Measurements from ENCODE around the gene CTU1.

CTU1 gene

DNA sequence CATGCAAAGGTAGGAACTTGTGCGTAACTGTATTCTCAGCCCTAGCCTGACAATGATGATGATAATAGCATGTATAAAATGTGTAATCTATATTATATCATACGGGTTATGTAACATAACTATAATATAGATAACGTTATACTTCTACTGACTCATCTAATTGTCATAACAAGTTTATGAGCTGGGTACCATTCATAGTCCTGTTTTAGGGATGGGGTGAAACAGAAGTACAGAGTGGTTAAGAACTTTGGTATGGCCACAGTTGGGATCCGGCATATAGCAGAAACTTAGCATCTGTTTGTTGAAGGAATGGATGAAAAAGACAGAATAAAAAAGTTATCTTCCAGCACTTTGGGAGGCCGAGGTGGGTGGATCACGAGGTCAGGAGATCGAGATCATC, 5.2 kb downstream of the CTU1 start:
- no peak for DNase-seq

DNA sequence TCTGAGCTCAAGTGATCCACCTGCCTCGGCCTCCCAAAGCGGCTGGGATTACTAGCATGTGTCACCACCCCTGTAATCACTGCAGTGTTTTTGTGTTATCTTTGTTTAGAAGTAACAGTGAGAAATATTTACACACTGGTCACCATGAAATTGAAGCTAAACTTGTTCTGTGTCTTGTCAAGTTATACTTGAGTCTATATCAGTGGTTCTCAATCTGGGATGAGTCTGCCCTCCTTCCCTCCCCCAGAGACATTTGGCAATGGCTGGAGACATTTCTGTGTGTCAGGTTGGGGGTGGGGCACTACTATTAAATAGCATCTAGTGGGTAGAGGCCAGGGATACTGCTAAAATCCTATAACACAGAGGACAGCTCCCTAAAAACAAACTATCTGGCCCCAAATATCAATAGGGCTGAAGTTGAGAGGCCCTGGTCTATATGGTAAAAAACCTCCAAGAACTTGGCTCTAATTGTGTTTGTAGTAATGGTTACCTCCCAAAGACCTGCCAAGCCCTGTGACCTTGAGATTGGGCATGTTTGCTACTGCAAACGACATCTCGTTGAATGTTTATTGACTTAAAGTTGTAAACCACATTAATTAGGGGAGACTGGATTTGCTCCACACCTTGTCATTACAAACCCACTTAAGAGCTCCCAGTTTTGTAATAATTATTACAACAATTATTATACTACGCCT, 6.9 kb downstream of the CTU1 start:
- no peak for DNase-seq

DNA sequence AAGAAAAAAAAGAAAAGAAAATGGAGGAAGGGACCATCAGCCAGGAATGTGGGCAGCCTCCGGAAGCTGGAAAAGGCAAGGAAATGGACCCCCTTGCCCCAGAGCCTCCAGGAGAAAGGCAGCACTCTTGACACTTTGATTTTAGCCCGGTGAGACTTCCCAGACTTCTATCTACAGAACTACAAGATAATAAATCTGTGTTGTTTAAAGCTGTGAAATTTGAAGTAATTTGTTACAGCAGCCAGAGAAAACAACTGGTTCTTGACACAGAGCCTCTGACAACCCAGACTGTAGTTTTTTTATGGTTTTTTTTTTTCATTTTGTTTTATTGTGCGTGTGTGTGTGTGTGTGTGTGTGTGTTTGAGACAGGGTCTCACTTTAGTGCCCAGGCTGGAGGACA, 7.6 kb downstream of the CTU1 start:
- DNase-seq: no peak

DNA sequence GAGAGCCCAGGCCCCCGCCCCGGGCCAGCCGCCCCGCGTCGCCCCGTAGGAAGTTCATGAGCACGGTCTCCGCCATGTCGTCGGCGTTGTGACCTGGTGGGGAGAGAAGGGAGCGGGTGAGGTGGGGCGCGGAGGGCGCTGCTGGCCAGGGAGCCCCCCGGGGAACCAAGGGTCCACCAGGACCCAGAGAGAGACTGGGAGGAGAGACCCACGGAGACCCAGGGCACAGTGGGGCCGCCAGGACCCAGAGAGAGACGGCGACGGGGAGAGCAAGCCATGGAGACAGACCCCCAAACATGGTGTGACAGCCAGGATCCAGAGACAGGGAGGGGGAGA, 9.2 kb downstream of the CTU1 start:
- no peak for DNase-seq

DNA sequence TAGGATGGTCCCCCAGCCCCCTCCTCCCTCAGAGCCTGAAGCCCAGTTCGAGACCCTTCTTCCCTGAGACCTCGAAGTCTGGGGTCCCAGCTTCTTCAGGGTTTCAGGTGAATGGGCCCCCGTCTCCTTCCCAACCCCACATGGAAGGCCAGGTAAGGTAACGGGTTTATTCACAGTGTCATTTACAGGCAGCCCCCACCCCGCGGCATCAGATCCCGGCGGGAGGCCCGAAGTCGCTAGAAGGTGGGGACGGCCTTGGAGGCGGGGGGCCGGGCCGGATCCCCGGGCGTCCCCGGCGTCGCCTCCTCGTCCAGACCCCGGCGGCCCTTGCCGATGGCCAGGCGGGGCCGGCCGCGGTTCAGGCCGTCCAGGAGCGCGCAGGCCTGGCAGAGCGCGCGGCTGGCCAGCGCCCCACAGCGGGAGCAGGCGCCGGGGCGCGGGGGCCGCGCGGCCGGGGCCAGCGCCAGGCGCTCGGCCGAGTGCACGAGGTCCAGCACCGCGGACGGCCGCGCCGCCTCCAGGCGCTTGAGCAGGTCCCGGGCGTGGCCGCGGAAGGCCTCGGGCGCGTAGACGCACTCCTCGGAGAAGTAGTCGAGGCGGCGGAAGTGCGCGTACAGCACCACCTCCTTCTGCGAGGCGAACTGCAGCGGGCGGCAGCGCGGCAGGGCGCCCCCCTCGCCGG, 9.7 kb downstream of the CTU1 start:
- peak; percentile 18 for DNase-seq

DNA sequence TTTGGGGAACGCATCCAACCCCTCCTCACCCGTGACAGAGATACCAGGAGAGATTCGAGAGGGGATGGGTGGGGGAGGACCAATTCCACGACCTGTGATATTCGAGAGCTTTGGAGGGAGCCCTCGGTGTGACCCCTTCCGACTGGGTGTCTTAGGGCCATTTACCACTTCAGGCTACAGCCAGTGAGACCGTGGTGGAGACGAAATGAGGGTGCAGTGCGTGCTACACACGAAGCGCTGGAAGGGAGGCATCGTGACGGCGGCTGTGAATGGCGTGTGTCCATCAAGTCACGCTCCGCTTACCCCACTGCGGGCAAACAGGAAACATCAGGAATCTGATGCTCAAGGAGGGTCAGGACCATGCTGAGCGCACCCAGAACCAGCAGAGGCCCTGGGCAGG, 10.4 kb downstream of the CTU1 start:
- no peak for DNase-seq

DNA sequence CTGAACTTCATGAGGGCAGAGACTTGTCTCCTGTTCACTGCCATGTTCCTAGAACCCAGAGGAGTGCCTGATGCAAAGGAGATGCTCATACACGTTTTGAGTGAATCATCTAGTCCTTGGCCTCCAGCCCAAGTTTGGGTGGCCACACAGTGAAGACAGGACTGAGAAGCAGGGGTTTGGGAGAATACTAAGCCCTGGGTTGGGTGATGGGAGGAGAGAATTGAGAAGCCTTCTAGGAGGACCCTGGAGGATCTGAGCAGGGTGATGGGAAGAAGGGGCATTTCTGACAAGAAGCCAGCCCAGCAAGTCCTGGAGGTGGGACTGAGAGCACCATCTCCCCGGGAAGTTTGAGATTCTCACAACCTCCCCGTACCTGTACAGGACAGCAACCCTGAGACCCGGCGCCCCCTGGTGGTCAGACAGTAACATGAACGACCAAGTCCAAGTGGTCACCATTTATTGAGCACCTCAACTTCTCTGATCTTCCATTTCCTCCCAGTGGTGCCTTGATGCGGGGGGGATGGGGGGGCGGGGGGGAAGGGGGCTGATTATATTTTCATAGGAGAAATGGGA, 11.0 kb downstream of the CTU1 start:
- peak; percentile 72 for DNase-seq

DNA sequence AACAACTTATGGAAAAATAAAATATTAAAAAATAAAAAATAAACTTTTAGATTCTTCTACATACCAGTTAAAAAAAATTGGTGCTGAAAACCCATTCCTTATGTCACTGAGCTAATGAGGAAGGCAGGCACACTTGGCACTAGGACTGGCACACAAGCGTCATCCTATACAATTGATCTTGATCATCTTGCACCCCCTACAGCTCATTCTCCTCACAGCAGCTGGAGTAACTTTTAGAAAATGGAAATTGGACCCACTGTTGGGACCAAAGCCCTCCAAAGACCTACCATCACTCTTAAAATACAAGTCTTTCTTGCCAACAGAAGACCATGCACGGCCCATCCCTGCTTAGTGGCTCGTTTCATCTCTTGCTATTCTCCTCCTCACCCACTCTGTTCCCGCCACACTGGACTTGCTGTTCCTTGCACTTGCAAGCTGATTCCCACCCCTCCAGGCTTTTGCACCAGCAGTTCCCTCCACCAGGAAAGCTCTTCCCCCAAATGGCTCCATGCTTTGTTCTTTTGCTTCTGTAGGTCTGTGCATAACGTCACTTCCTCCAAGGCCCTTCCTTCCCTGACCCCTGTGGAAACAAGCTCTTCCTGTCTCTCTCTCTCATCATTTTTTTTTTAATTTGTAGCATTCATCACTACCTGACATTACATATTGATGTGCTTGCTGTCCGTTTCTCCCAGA, 11.6 kb downstream of the CTU1 start:
- no peak for DNase-seq

DNA sequence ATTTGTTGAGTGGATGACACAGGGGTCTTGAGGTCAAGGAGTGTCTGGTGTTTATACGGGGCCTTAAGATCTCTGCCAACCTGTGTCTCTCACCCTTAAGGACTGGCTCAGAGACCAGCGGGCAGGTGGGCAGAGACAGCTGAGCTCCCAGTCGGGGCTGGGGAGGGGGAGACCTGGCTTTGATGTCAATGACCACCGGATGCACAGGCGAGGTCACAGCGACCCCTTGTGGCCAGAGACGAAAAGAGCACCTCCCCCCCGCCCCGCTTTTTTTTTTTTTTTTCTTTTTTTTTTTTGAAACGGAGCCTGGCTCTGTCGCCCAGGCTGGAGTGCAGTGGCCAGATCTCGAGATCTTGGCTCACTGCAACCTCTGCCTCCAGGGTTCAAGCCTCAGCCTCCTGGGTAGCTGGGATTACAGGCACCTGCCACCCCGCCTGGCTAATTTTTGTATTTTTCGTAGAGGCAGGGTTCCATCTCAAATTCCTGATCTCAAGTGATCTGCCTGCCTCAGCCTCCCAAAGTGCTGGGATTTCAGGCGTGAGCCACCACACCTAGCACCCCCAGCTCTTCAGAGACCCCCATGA, 13.4 kb downstream of the CTU1 start:
- peak; percentile 25 for DNase-seq

DNA sequence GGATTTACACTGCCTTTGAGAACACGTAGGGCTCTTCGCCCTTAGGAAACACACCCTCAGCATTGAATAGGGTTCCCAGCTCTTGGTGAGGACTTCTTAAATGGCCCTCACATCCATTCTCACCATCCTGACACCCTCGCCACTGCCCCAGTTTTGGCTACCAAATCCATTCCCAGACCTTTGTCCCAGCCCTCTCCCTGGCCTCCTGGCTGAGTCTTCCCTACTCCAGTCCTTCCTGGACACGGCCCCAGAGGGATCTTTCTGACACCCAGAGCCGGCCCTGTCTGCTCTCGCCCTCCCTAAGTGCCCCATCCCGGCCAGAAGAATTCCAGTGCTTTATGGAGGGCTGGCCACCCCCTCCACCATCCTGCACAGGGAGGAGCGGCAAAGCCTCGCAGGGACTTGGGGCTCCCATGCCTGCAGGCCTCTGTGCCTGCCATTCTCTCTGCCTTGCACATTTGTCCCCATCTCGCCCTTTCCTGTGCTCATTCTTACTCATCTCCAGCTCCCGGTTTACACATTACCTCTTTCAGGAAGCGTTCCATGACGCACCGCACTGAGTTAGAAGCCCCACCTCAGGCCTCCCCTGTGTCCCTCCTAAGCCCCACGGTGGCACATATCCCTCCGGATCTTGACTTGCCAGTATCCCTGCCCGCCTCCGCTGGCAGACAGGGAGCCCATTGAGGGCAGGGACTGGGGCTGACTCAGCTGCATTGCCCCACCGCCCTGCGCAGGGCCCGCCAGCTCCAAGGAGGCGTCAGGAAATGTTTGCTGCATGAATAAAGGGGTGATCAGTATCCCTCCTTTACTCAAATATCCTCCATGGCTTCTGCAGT, 14.5 kb downstream of the CTU1 start:
- DNase-seq: no peak

DNA sequence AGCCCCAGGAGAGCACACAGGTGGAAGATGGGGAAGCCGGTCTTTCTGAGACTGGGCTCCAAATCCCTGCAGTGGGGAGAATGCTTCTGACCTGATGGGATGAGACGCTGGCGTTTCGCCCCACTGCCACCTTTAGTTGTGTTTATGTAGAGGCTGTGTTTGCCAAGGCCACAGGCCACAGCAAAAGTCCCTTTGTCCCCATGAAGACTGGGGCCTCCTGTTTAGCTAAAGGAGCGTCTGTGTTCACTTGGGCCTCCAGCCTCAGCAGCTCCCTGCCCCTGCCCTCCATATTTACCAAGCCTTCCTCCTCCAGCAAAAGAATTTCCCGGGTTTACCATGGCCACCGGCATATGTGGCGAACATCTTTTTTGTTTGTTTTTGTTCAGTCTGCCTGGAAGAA, 15.1 kb downstream of the CTU1 start:
- no peak for DNase-seq

DNA sequence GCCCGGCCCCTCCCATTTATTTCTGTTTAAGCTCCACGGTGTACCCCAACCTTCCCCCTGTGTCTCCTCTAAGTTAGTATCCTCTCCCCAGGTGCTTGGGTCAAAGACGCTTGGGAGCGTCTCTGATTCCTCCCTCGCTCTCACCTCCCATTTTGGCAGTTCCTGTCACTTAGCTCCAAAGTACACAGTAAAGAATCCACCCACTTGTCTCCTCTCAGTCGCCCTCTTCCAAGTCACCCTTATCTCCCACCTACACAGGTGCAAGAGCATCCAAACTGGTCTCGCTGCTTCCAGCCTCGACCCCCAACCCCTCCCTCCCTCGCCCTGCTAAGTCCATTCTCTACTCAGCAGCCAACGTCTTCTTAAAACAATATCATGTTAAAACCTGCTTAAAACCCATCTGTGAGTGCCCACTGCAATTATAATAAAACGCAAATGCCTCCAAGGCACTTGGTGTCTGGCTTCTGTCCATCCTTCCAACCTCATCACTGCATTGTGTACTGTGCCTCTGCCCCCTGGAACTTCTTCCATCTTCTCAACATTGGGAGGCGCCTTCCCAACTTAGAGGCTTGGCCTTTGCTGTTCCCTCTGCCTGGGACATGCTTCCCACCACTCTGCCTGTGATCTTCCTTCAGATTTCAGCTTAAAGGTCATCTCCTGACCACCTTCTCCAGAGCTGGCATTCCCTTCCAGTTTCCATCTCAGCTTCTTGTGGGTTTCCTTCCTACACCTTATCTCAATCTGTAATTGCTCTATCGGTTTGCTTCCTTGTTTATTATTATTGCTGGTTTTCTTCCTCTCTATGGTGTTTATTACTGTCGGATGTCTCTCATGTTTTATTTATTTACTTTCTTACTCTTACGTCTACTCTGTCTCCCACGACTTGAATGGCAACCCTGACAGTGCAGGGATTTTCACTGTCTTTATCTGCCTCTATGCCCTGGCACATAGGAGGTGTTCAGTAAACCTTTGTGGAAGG, 16.0 kb downstream of the CTU1 start:
- DNase-seq: no peak

DNA sequence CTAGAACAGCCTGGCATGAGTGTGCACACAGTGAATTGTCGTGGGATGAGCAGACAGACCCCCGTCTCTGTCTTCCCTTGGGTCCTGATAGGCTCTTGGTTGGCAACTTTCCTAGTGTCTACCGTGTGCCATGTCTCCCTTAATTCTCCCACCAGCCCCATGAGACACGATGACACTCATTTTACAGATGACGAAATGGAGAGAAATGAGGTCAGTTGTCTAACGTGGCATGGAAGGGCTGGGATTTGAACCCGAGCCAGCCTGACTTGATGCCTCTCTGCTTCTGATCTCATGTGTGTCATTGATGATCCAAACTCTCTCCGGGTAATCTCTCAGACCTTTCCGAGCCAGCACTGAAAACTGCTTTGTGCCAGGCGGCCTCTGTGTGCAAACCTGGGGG, 17.1 kb downstream of the CTU1 start:
- no peak for DNase-seq

DNA sequence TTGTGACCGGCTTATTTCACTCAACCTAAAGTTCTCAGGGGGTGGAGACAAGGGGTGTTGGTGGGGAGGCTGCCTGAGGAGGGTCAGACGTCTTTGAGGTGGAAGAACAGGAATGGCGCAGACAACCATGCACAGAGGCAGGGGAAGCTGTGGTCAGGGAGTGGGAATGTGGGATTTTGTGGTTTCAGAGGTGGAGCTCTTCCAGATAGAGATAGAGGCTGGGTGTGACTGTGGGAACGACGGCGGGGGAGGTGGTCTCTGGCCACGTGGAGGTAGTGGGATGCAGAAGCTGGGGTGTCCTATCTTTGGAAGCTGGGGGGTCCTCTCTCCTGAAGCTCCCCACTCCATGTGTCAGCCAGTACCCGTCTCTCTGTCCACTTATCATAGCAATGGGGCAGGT, 17.7 kb downstream of the CTU1 start:
- no peak for DNase-seq

DNA sequence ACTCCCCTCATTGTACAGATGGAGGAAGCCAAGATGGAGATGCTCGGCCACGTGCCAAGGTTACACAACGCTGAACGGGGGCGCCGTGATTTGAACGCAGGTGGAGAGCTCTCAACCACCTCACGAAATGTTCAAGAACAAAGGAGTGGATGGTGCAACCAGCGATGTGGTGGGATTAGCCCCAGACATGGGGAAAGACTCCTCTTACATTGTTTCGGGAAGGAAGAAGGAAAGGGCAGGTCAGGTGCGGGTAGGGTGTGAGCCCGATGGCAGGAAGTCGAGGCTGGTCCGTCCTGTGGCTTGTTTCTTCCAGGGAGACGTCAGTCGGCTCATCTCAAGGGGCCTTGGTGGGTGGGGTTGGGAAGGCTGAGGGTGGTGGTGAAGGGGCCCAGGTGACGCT, 18.4 kb downstream of the CTU1 start:
- no peak for DNase-seq

DNA sequence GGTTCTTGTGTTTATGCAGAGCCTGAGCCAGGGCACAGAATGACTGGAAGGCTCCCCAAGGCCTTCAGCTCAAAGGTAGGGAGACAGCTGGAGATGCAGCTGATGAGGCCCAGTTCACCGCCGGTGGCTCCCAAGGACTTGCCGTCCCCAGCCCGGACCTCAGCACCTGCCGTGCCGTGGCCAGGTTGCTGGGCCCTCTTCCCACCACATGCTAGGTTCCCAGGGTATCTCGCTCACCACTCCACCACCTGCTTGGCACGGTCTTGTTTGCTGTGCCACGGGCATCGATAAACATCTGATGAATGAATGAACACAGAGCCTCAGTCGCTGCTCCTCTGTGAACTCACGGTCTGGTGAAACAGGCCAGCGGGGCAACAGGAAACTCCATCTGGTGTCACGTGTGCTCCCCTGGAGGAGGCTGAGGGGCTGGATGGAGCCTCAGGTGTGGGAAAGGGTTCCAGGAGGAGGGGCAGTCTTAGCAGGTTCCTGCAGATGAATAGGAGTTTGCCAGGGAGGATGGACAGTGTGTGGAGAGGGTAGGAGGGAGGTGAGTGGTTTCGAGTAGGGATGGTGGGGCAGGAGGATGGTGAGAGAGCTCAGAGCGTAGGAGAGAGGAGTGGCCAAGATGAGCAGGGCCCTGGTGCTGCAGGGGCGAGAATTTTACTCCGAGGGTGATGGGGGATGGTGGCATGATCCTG, 21.9 kb downstream of the CTU1 start:
- DNase-seq: no peak

DNA sequence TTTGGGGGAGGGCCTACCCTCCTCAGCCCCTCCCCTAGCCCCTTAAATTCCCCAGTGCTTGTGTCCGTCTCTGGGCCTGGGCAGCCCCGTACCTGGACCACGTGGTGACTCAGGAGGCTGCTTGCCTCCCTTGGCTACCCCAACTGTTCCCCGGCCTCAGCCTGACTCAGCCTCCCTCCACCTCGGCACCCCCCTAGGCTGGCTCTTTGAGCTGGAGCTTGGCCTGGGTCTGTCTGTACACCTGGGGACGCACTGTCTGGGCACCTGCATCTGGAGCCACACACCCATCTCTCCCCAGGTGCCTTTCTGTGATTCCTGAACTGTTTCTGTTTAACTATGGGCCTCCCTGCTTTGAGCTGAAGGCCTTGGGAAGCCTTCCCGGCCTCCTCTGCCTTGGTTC, 23.7 kb downstream of the CTU1 start:
- DNase-seq: no peak

DNA sequence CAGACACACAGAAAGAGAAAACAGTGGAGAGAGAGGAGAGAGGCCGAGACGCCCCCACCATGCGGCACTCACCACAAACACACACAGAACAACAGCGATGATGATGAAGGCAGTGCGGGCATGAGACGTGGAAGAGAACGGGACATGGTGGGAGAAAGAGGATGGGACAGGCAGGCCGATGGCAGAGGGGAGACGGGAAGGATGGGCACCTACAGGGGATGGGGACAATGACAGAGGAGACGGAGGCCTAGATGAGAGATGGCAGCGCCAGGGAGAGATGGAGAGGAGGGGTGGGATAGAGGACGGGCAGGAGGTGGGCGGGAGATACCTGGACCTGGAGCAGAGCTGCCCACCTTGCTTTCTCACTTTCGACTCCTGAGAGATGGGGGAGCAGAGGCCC, 24.4 kb downstream of the CTU1 start:
- no peak for DNase-seq

DNA sequence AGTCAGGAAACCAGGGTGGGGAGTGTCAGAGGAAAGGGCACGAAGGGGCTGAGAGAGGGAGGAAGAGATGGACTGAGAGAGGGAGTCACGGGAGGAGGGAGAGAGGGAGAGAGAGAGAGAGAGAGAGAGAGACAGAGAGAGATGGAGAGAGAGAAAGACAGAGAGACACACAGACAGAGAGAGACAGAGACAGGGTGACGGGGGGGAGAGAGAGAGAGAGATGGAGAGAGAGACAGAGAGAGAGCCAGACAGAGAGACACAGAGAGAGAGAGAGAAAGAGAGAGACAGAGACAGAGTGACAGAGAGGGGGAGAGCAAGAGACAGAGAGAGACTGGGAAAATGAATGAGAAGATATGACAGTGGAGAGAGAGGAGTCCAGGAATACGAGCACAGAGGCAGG, 25.0 kb downstream of the CTU1 start:
- no peak for DNase-seq

DNA sequence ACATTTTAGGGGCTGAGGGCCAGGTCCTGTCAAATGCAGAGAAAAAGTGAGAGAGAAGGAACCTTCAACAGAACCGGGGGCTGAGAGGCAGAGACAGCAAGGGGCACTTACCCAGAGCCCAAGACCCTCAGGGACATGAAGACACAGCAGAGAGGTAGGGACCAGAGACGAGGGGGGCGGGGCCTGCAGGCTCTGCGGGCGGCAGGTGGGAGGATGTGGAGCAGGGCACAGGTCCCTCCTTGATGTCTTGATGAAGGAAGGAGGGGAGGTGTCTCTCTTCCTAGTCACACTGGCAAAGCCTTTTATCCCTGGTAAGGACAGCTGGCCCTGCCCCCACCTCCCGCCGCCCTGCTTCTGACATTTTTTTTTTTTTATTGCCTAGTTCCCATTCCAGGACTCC, 25.6 kb downstream of the CTU1 start, which contains the start of gene KLK14:
TSS of gene KLK14 (minus strand) at position 277 of the 400 bp plus-strand sequence. CDS start at position 4, 273 bp downstream.
- no peak for DNase-seq

DNA sequence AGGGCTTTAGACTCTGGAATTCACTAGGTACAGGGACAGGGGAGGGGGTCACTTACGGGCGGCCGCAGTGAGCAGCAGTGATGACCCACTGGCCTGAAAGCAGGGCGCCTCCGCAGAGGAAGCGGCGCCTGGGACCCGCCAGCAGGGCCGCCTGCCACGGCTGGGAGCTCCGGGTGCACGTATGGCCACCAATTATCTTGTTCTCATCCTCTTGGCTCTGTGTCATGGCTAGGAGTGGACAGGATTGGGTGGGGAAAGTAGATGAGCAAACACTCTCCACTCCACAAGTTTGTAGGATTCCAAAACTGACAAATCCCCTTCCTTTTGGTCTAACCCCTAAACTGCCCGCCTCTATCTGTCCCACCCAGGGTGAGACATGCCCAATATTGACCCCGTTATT, 26.7 kb downstream of the CTU1 start:
- DNase-seq: no peak

Data from stimulated activated CD4-positive, alpha-beta T cell treated with anti-CD3 and anti-CD28 coated beads, Interleukin-12 subunit alpha, Interleukin-12 subunit beta, amount 100 ng/mL, for 4 hours (primary cell).